SK-N-SH (cell line): ENCODE data around the gene RAB1B. TPM values are rescaled to one million over a fixed set of nuclear protein-coding genes. Genes with fewer than 3 reads are reported as not detected.
"Not testable (repeated sequence)": the region's sequence is repeated elsewhere in the genome, so short reads cannot be mapped to it uniquely, and the experiment has no call there.

ENCODE experiments used
- CTCF ChIA-PET: fragments of 300-600, 350-600 bp; formaldehyde crosslinking; extraction: SDS; loops from one replicate; lab custom pipeline; 2021; lab: Yijun Ruan, JAX
- POLR2A ChIA-PET: fragments of 350-600 bp; sonication (Branson Sonifier 250); formaldehyde crosslinking; extraction: SDS; loops from one replicate; lab custom pipeline; 2020; ENCODE audit warnings: antibody characterized with exemption, inconsistent platforms; lab: Yijun Ruan, JAX
- DNase-seq: peaks from one replicate; pipeline ENCODE4 v3.0.0; 2012
- H2AFZ ChIP-seq: fragments of 200-600 bp; sonication (generic); 2 replicates; pipeline ENCODE4 v1.8.1; 2016; ENCODE audit warnings: antibody characterized with exemption, mild to moderate bottlenecking, low read depth
- H3F3A ChIP-seq: fragments of 200-600 bp; sonication (generic); replicated peaks from 2 replicates; pipeline ENCODE3; 2016; ENCODE audit warnings: antibody characterized with exemption, mild to moderate bottlenecking; ENCODE audit not compliant: insufficient read depth
- H3K27ac ChIP-seq, 2 experiments: fragments of 200-500 bp in 1 of 2; fragments of 200-600 bp in 1 of 2; sonication (Bioruptor generic) in 1 of 2; sonication (generic), shearing (Covaris generic) in 1 of 2; 2 replicates each; pipeline versions ENCODE4 v1.5.1 to v1.6.1; 2014 to 2016; ENCODE audit warnings: low read depth in 2 of 2, inconsistent platforms in 1 of 2, low read length in 1 of 2, mild to moderate bottlenecking in 1 of 2, mixed read lengths in 1 of 2
- H3K27me3 ChIP-seq: fragments of 200-600 bp; sonication (generic), shearing (Covaris generic); 2 replicates; pipeline ENCODE4 v1.6.1; 2016; ENCODE audit warnings: mixed run types; ENCODE audit not compliant: insufficient read depth
- H3K36me3 ChIP-seq, 2 experiments: fragments of 200-500 bp in 1 of 2; fragments of 200-600 bp in 1 of 2; sonication (Bioruptor generic) in 1 of 2; sonication (generic) in 1 of 2; replicated peaks in 1 of 2; 2 replicates each; pipeline versions ENCODE3 to v1.5.1; 2014 to 2016; ENCODE audit warnings: low read length in 1 of 2, mild to moderate bottlenecking in 1 of 2; ENCODE audit not compliant: insufficient read depth in 2 of 2, control insufficient read depth in 1 of 2
- H3K4me1 ChIP-seq, 2 experiments: fragments of 200-500 bp in 1 of 2; fragments of 200-600 bp in 1 of 2; sonication (Bioruptor generic) in 1 of 2; sonication (generic), shearing (Covaris generic) in 1 of 2; 2 replicates each; pipeline versions ENCODE4 v1.5.1 to v1.6.1; 2014 to 2016; ENCODE audit warnings: low read depth in 1 of 2, low read length in 1 of 2, mixed run types in 1 of 2; ENCODE audit not compliant: insufficient read depth in 2 of 2, control insufficient read depth in 1 of 2
- H3K4me2 ChIP-seq: fragments of 200-600 bp; sonication (generic), shearing (Covaris generic); 2 replicates; pipeline ENCODE4 v1.6.1; 2017; ENCODE audit warnings: mixed run types
- H3K4me3 ChIP-seq, 2 experiments: fragments of 200-500 bp in 1 of 2; fragments of 200-600 bp in 1 of 2; sonication (Bioruptor generic) in 1 of 2; sonication (generic), shearing (Covaris generic) in 1 of 2; 2 replicates each; pipeline versions ENCODE4 v1.5.1 to v1.8.1; 2014 to 2016; ENCODE audit warnings: low read depth in 2 of 2, inconsistent platforms in 1 of 2, low read length in 1 of 2, mild to moderate bottlenecking in 1 of 2, mixed read lengths in 1 of 2, moderate library complexity in 1 of 2
- H3K79me2 ChIP-seq: fragments of 200-600 bp; sonication (generic); 2 replicates; pipeline ENCODE4 v1.8.1; 2017; ENCODE audit warnings: mild to moderate bottlenecking; ENCODE audit not compliant: insufficient read depth
- H3K9ac ChIP-seq: fragments of 200-600 bp; sonication (generic); 2 replicates; pipeline ENCODE4 v1.6.1; 2017; ENCODE audit warnings: mixed run types
- H3K9me2 ChIP-seq: fragments of 200-600 bp; sonication (generic); 2 replicates; pipeline ENCODE4 v1.6.1; 2017; ENCODE audit warnings: mixed run types
- H3K9me3 ChIP-seq: fragments of 200-600 bp; sonication (generic); 2 replicates; pipeline ENCODE4 v1.6.1; 2017; ENCODE audit warnings: mixed run types, mild to moderate bottlenecking, moderate library complexity
- H4K20me1 ChIP-seq: fragments of 200-600 bp; sonication (generic); 2 replicates; pipeline ENCODE4 v1.6.1; 2017; ENCODE audit warnings: mild to moderate bottlenecking, mixed run types; ENCODE audit not compliant: insufficient read depth
- EP300 ChIP-seq, 2 experiments: IDR thresholded peaks; 2 replicates each; pipeline versions ENCODE4 v1.4.0 to v1.6.1; 2012; ENCODE audit warnings: borderline replicate concordance in 1 of 2, low read depth in 1 of 2, low read length in 1 of 2
- EZH2phosphoT487 ChIP-seq: fragments of 200-600 bp; sonication (generic); IDR thresholded peaks from 2 replicates; pipeline ENCODE4 v1.6.1; 2017; ENCODE audit warnings: low read depth, mixed run types, mild to moderate bottlenecking, antibody characterized with exemption, moderate library complexity, borderline replicate concordance
- FOXJ3 ChIP-seq: sonication (generic); formaldehyde crosslinking; IDR thresholded peaks from 2 replicates; pipeline ENCODE4 v1.5.1; 2020; ENCODE audit warnings: mild to moderate bottlenecking, missing genetic modification reagents
- GATA2 ChIP-seq: sonication (generic); formaldehyde crosslinking; IDR thresholded peaks from 2 replicates; pipeline ENCODE4 v1.5.0; 2020; ENCODE audit warnings: mild to moderate bottlenecking, missing genetic modification reagents
- MEF2A ChIP-seq: IDR thresholded peaks from 2 replicates; pipeline ENCODE4 v1.4.0; 2012; ENCODE audit warnings: low read depth, borderline replicate concordance
- NFIC ChIP-seq: IDR thresholded peaks from 2 replicates; pipeline ENCODE4 v1.4.0; 2012; ENCODE audit warnings: borderline replicate concordance
- SIN3A ChIP-seq: IDR thresholded peaks from 2 replicates; pipeline ENCODE4 v1.6.1; 2012; ENCODE audit warnings: low read depth, mild to moderate bottlenecking, low read length, moderate library complexity, borderline replicate concordance
- USF1 ChIP-seq: IDR thresholded peaks from 2 replicates; pipeline ENCODE4 v1.4.0; 2012; ENCODE audit warnings: low read depth, borderline replicate concordance
- YY1 ChIP-seq: IDR thresholded peaks from 2 replicates; pipeline ENCODE4 v1.4.0; 2012; ENCODE audit warnings: low read depth, mild to moderate bottlenecking
- ZBTB33 ChIP-seq: IDR thresholded peaks from 2 replicates; pipeline ENCODE4 v1.4.0; 2012; ENCODE audit warnings: low read depth, borderline replicate concordance
- WGBS: methylation state at CpG from one replicate; pipeline ENCODE4 v1.1.6; 2017; ENCODE audit warnings: low lambda C conversion rate; 5-methylcytosine and 5-hydroxymethylcytosine counted together
- polyA plus RNA-seq, 3 experiments: library from polyadenylated mRNA; depleted of rRNA; stranded (reverse); fragments of >200 nt; gene quantifications; 2 replicates each; pipeline ENCODE4 v1.2.3, GENCODE V29; 2012
- TF ChIP-seq, protein P1 (sequence below): IDR thresholded peaks from 2 replicates; pipeline ENCODE4 v1.6.1; 2012; ENCODE audit warnings: mild to moderate bottlenecking, low read depth, low read length, moderate library complexity

Gene RAB1B
- polyA plus RNA-seq, 1 of the 3 experiments (the other 2 are of a cell fraction) = 208 TPM

DNA sequence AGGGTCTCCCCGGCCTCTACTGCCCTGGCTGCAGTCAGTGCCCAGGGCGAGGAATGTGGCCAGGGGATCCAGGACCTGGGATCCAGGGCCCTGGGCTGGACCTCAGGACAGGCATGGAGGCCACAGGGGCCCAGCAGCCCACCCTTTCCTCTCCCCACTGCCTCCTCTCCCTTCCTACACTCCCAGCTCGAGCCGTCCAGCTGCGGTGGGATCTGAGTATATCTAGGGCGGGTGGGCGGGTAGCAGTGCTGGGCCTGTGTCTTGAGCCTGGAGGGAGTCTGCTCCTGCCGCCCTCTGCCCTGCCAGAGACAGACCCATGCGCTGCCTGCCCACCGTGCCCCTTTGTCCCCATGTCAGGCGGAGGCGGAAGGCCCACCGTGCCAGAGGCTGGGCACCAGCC is 8.2 kb downstream of the RAB1B start:
- H3K27ac ChIP-seq, H3K4me2 ChIP-seq, H3K27me3 ChIP-seq, DNase-seq, POLR2A ChIA-PET, H2AFZ ChIP-seq, H3K9me2 ChIP-seq, H3K9ac ChIP-seq, H3K4me3 ChIP-seq, H4K20me1 ChIP-seq, H3K79me2 ChIP-seq, H3K9me3 ChIP-seq: not testable (repeated sequence)
- Histone ChIP-seq H3F3A (peaks cover 21% of the 10 kb centered on the region), H3K36me3 (peaks cover 21 to 45% of the 10 kb centered on the region in 2 experiments), H3K4me1 (peaks cover 0 to 31% of the 10 kb centered on the region in 2 experiments; a peak in 1 of 4 replicates)
- 98% methylated on average over 8 of the region's 13 CpGs for WGBS
- CTCF ChIA-PET = interaction anchor here (0.7 to 8.2 kb wide), 4 partner anchors 7 to 447 kb away, joined by 3 to 111 read pairs (median 60); partner anchors contain the start of gene RAB1B

- H2AFZ ChIP-seq, H3K27me3 ChIP-seq, H3K4me2 ChIP-seq, H3K9ac ChIP-seq, H3K27ac ChIP-seq, H3K79me2 ChIP-seq, H4K20me1 ChIP-seq, H3K4me3 ChIP-seq, H3K9me2 ChIP-seq, H3K9me3 ChIP-seq, DNase-seq: not testable (repeated sequence)
- H3F3A ChIP-seq = peaks cover 21% of the 10 kb centered on the region
- CTCF ChIA-PET = interaction anchor here (0.7 to 8.2 kb wide), 4 partner anchors 8 to 446 kb away, joined by 3 to 111 read pairs (median 60); partner anchors contain the start of gene RAB1B
- 91% methylated on average over 4 of the region's 4 CpGs for WGBS
- peaks cover 0 to 35% of the 10 kb centered on the region in 2 experiments; a peak in 1 of 4 replicates for H3K4me1 ChIP-seq
- POLR2A ChIA-PET = interaction anchor here (0.6 to 1.4 kb wide), 3 partner anchors 8 to 14 kb away, joined by 3 read pairs; partner anchors contain the start of gene TMEM151A
- H3K36me3 ChIP-seq = peaks cover 21 to 42% of the 10 kb centered on the region in 2 experiments
Measured at GRCh38 chr11:66277064-66277463, 8.6 kb downstream of the RAB1B start.

DNA sequence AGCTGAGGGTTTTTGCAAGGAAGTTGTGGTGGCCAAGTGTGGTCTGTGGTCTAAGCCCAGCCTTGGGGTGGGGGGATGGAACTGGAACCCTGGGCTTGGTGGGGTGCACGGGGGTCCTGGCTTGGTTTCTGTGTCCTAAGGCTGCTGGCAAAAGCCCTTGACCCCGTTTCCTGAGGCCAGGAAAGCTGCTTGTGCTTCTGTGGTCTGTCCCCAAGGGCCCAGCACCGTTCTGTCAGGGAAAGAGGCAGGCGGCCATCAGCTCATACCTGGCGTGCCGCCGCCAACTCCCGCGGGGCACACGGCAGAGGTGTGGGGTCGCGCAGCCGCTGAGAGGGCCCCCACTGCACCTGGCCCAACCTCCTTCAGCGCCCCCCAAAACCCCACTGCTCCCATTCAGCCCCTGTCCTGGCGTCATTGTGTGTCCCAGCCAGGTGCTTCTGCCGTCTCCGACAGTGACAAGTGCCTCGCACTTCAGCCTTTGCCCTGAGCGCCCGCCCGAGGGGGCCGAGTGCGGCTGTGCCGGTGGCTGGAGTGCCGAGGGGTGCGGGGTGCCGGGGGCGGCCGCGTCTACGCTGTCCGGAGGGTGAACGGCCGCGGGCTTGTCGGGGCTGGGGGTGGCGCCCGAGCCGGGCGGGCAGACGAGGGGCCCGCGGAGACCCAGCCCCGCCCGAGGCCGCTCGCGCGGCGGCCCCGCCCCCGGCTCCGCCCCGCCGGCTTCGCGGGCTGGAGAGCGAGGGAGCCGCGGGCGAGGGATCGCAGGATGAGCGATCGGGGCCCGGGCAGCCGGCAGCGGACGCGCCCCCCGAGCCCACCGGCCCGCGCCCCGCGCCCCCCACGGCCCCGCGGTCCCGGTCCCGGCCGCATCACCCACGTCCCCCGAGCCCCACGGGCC is 9.3 kb downstream of the RAB1B start, which contains the start of gene CNIH2:
TSS of gene CNIH2 (plus strand) at position 705 of the 892 bp plus-strand sequence. CDS start 282 bp downstream, outside the sequence.
- H3F3A ChIP-seq = peaks cover 24% of the 10 kb centered on the region
- peak within 1 kb of the TSS in 1 of 2 experiments; percentile 77; a peak in 2 of 4 replicates for H3K27ac ChIP-seq
- ChIA-PET POLR2A (interaction anchor here (0.6 to 1.4 kb wide), 3 partner anchors 8 to 13 kb away, joined by 3 read pairs; partner anchors contain the start of gene TMEM151A), CTCF (interaction anchor here (0.7 to 8.2 kb wide), 5 partner anchors 8 to 446 kb away, joined by 3 to 111 read pairs (median 46); partner anchors contain the start of genes RAB1B and YIF1A)
- H3K4me2 ChIP-seq = peak within 1 kb of the TSS; percentile 57; the same call in 1 of the 2 replicates
- peaks cover 0 to 40% of the 10 kb centered on the region in 2 experiments; a peak in 1 of 4 replicates for H3K4me1 ChIP-seq
- H3K9me3 ChIP-seq = no peaks in the 10 kb centered on the region
- peak; percentile 93 for DNase-seq
- H3K4me3 ChIP-seq = peak within 1 kb of the TSS; percentile 44 to 51; a peak in 3 of 4 replicates
- H2AFZ ChIP-seq = no peak within 1 kb of the TSS
- H4K20me1 ChIP-seq = peaks cover 8% of the 10 kb centered on the region
- 56% methylated on average over 4 of the region's 84 CpGs for WGBS
- no peak within 1 kb of the TSS for H3K9ac ChIP-seq
- no peaks in the 10 kb centered on the region for H3K27me3 ChIP-seq
- H3K79me2 ChIP-seq = no peaks in the 10 kb centered on the region
- H3K9me2 ChIP-seq = no peaks in the 10 kb centered on the region
- peaks cover 15 to 37% of the 10 kb centered on the region in 2 experiments for H3K36me3 ChIP-seq
- TF ChIP-seq FOXJ3 (CRISPR knock-in tag) = no peak
- TF ChIP-seq EP300 (IDR thresholded peaks at IDR 0.05; ENCODE audit: borderline replicate concordance in 1 of 2, low read depth in 1 of 2, low read length in 1 of 2) = no peak
- TF ChIP-seq YY1 = no peak
- TF ChIP-seq ZBTB33 = no peak
- no peak for TF ChIP-seq GATA2 (CRISPR knock-in tag)
- TF ChIP-seq SIN3A = no peak
- no peak for TF ChIP-seq NFIC
- no peak for TF ChIP-seq MEF2A
- TF ChIP-seq EZH2phosphoT487 = no peak
- TF ChIP-seq USF1 = no peak
- TF ChIP-seq, protein P1, sequence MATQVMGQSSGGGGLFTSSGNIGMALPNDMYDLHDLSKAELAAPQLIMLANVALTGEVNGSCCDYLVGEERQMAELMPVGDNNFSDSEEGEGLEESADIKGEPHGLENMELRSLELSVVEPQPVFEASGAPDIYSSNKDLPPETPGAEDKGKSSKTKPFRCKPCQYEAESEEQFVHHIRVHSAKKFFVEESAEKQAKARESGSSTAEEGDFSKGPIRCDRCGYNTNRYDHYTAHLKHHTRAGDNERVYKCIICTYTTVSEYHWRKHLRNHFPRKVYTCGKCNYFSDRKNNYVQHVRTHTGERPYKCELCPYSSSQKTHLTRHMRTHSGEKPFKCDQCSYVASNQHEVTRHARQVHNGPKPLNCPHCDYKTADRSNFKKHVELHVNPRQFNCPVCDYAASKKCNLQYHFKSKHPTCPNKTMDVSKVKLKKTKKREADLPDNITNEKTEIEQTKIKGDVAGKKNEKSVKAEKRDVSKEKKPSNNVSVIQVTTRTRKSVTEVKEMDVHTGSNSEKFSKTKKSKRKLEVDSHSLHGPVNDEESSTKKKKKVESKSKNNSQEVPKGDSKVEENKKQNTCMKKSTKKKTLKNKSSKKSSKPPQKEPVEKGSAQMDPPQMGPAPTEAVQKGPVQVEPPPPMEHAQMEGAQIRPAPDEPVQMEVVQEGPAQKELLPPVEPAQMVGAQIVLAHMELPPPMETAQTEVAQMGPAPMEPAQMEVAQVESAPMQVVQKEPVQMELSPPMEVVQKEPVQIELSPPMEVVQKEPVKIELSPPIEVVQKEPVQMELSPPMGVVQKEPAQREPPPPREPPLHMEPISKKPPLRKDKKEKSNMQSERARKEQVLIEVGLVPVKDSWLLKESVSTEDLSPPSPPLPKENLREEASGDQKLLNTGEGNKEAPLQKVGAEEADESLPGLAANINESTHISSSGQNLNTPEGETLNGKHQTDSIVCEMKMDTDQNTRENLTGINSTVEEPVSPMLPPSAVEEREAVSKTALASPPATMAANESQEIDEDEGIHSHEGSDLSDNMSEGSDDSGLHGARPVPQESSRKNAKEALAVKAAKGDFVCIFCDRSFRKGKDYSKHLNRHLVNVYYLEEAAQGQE = no peak
